Adrenal gland (tissue), 12 donors: Measurements from ENCODE around the gene BBOX1. TPM values are rescaled to one million over a fixed set of nuclear protein-coding genes. Genes with fewer than 3 reads are reported as not detected.
"Not testable (repeated sequence)": the region's sequence is repeated elsewhere in the genome, so short reads cannot be mapped to it uniquely, and the experiment has no call there.

ENCODE experiments used
- DNase-seq, 7 donors: peaks; one replicate each; pipeline ENCODE4 v3.0.0-alpha.2; 2019 to 2020
- H3K27ac ChIP-seq, 5 donors: fragments of 200-600 bp; sonication (generic) in 4 of 5; 1 replicate in 3 of 5; 2 replicates in 2 of 5; pipeline versions ENCODE4 v1.5.1 to v1.8.0; 2016 to 2020; ENCODE audit warnings: mild to moderate bottlenecking in 1 of 5
- H3K27me3 ChIP-seq: fragments of 200-600 bp; 2 replicates; pipeline ENCODE4 v1.8.0; 2021
- H3K36me3 ChIP-seq, 2 donors: fragments of 200-600 bp; replicated peaks in 1 of 2; 1 replicate in 1 of 2; 2 replicates in 1 of 2; pipeline versions ENCODE4 v1.5.1 to v1.8.0; 2018 to 2022
- H3K4me1 ChIP-seq, 2 donors: fragments of 200-600 bp; replicated peaks in 1 of 2; 1 replicate in 1 of 2; 2 replicates in 1 of 2; pipeline versions ENCODE4 v1.5.1 to v1.8.0; 2018 to 2021
- H3K4me3 ChIP-seq, 4 donors: fragments of 200-600 bp; sonication (generic) in 3 of 4; one replicate each; pipeline ENCODE4 v1.5.1; 2016 to 2018
- H3K9me3 ChIP-seq, 3 donors: fragments of 200-600 bp; sonication (generic) in 1 of 3; replicated peaks in 1 of 3; 1 replicate in 2 of 3; 2 replicates in 1 of 3; pipeline versions ENCODE4 v1.5.1 to v1.8.0; 2016 to 2021
- CTCF ChIP-seq, 6 experiments: fragments of 450-650 bp in 4 of 6; fragments of 200-600 bp in 2 of 6; sonication (generic) in 1 of 6; IDR thresholded peaks; 1 replicate in 5 of 6; 2 replicates in 1 of 6; pipeline versions ENCODE4 v1.5.1 to v1.8.0; 2016 to 2021; ENCODE audit warnings: antibody characterized with exemption in 6 of 6, mild to moderate bottlenecking in 2 of 6, moderate library complexity in 1 of 6
- POLR2A ChIP-seq, 2 donors: fragments of 450-650 bp; IDR thresholded peaks; one replicate each; pipeline ENCODE4 v1.6.1; 2017; ENCODE audit warnings: antibody characterized with exemption in 2 of 2, mild to moderate bottlenecking in 2 of 2, moderate library complexity in 1 of 2
- WGBS, 4 donors: extraction: QIAGEN DNeasy Blood & Tissue Kit in 2 of 4; methylation state at CpG; one replicate each; pipeline versions ENCODE4 v1.1.5 to v1.1.7; 2013 to 2017; 5-methylcytosine and 5-hydroxymethylcytosine counted together
- intact Hi-C, 2 donors: fragments of 100-400 bp; cut with DNase I; formaldehyde crosslinking; loops; one replicate each; pipeline versions ENCODE4 v1.14.1 to v1.15.0; 2022 to 2023
- polyA plus RNA-seq, 3 donors: library from polyadenylated mRNA; stranded (reverse); fragments of 200-250 nt in 2 of 3; fragments of 350-450 nt in 1 of 3; fragmentation: Illumina TruSeq in 1 of 3; extraction: RNeasy Lipid Tissue Mini Kit (QIAGEN cat#74804) in 1 of 3; gene quantifications; one replicate each; pipeline ENCODE4 v1.2.3, GENCODE V29; 2013 to 2014
- total RNA-seq, 9 donors: library from RNA; depleted of rRNA in 4 of 9; stranded (reverse); fragments of >200 nt in 4 of 9; fragments of 120-200 nt in 1 of 9; fragmentation: NEBNext Ultra II Directional in 1 of 9; extraction: Animal tissue kit (Norgen Biotek cat#: 25700) in 1 of 9; gene quantifications; one replicate each; pipeline versions ENCODE4 v1.1.0 to v1.2.4, GENCODE V29; 2013 to 2023
- donor health status: healthy with polysubstance abuse.
- donor health status: Bipolar disorder and iron deficiency.
- donor health status: DM: yes; HTN: yes; CAD: no.
- donor health status: DM: no; HTN: no; CAD: no.
- donor health status: DM: no; HTN: no; CAD: no.
- donor health status: DM: yes; HTN: yes; CAD: no.

The BBOX1 gene
- total and polyA plus RNA-seq, 12 donors = 0.28 TPM; not detected in 11

GRCh38 chr11:27171376-27171958 lies 130.9 kb downstream of the BBOX1 start:
- intact Hi-C loops = no loop called here
- Histone ChIP-seq H3K4me1 (no peaks in the 10 kb centered on the region), H3K4me3 (no peak overlapping the region), H3K36me3 (no peaks in the 10 kb centered on the region), H3K27me3 (no peaks in the 10 kb centered on the region), H3K9me3 (no peaks in the 10 kb centered on the region), H3K27ac (no peak overlapping the region)
- TF ChIP-seq POLR2A (IDR thresholded peaks at IDR 0.05) = no peak
- DNase-seq = no peak
- 78 to 95% (median 91%) methylated on average over 4 of the region's 4 CpGs for WGBS, 4 donors

- no peaks in the 10 kb centered on the region for H3K4me1 ChIP-seq
- TF ChIP-seq POLR2A (IDR thresholded peaks at IDR 0.05) = no peak
- TF ChIP-seq CTCF (IDR thresholded peaks at IDR 0.05) = no peak
- no peaks in the 10 kb centered on the region for H3K27me3 ChIP-seq
- no peak overlapping the region for H3K4me3 ChIP-seq
- H3K27ac ChIP-seq = no peak overlapping the region
- DNase-seq = no peak
- H3K36me3 ChIP-seq = no peaks in the 10 kb centered on the region
- intact Hi-C loops = no loop called here
- no peaks in the 10 kb centered on the region for H3K9me3 ChIP-seq
- 54 to 83% (median 69%) methylated on average over 1 of the region's 1 CpG for WGBS, 4 donors
Measured at GRCh38 chr11:27173545-27173944, 132.9 kb downstream of the BBOX1 start.

GRCh38 chr11:27174021-27174420 lies 133.4 kb downstream of the BBOX1 start:
- Histone ChIP-seq H3K9me3 (no peaks in the 10 kb centered on the region), H3K4me1 (no peaks in the 10 kb centered on the region), H3K27ac (no peak overlapping the region), H3K4me3 (no peak overlapping the region), H3K36me3 (no peaks in the 10 kb centered on the region), H3K27me3 (no peaks in the 10 kb centered on the region)
- TF ChIP-seq CTCF (IDR thresholded peaks at IDR 0.05) (no peak), POLR2A (IDR thresholded peaks at IDR 0.05) (no peak)
- DNase-seq = no peak
- 79 to 91% (median 82%) methylated on average over 4 of the region's 4 CpGs for WGBS, 4 donors
- intact Hi-C loops = no loop called here

GRCh38 chr11:27174672-27175210 lies 134.1 kb downstream of the BBOX1 start:
- no peak overlapping the region for H3K4me3 ChIP-seq
- WGBS, 4 donors = 88 to 94% (median 92%) methylated on average over 9 of the region's 9 CpGs
- DNase-seq = no peak
- intact Hi-C loops = no loop called here
- H3K36me3 ChIP-seq = no peaks in the 10 kb centered on the region
- TF ChIP-seq POLR2A (IDR thresholded peaks at IDR 0.05) (no peak), CTCF (IDR thresholded peaks at IDR 0.05) (no peak)
- no peaks in the 10 kb centered on the region for H3K4me1 ChIP-seq
- H3K27ac ChIP-seq = no peak overlapping the region
- H3K27me3 ChIP-seq = no peaks in the 10 kb centered on the region
- no peaks in the 10 kb centered on the region for H3K9me3 ChIP-seq

- H3K4me3 ChIP-seq, intact Hi-C loops, H3K9me3 ChIP-seq, H3K4me1 ChIP-seq, H3K27ac ChIP-seq, H3K36me3 ChIP-seq, H3K27me3 ChIP-seq, DNase-seq: not testable (repeated sequence)
- WGBS, 4 donors = 70 to 81% (median 78%) methylated on average over 3 of the region's 4 CpGs
Measured at GRCh38 chr11:27175562-27175961, 134.9 kb downstream of the BBOX1 start.

Other genes with a start within 250 kb of the BBOX1 start
- 1 to 10 TPM; 1.4 to 8.6 (median 3.6) TPM for gene FIBIN, start 46.7 kb upstream of the BBOX1 start, total RNA-seq
- gene FIBIN, start 46.7 kb upstream of the BBOX1 start, polyA plus RNA-seq = 10 to 100 TPM in 1 of 3 donors, 1 to 10 TPM in 2; 1.9 to 11.1 (median 6.7) TPM